Transverse colon (tissue), 3 donors: ENCODE measurements around the gene ISYNA1.

Source experiments
- EP300 ChIP-seq: sonication (generic); formaldehyde crosslinking; IDR thresholded peaks from one replicate; pipeline ENCODE4 v1.6.1; 2017; ENCODE audit warnings: antibody characterized with exemption, low read depth
- POLR2A ChIP-seq: fragments of 450-650 bp; IDR thresholded peaks from one replicate; pipeline ENCODE4 v1.6.1; 2016; ENCODE audit warnings: antibody characterized with exemption, mild to moderate bottlenecking, moderate library complexity
- TF ChIP-seq, protein P1 (sequence below), 5 experiments: fragments of 200-600 bp in 3 of 5; fragments of 450-650 bp in 2 of 5; sonication (generic) in 3 of 5; IDR thresholded peaks; 1 replicate in 2 of 5; 2 replicates in 3 of 5; pipeline ENCODE4 v1.5.1; 2016 to 2017; ENCODE audit warnings: antibody characterized with exemption in 5 of 5, inconsistent platforms in 3 of 5, mild to moderate bottlenecking in 2 of 5, moderate library complexity in 1 of 5

DNA sequence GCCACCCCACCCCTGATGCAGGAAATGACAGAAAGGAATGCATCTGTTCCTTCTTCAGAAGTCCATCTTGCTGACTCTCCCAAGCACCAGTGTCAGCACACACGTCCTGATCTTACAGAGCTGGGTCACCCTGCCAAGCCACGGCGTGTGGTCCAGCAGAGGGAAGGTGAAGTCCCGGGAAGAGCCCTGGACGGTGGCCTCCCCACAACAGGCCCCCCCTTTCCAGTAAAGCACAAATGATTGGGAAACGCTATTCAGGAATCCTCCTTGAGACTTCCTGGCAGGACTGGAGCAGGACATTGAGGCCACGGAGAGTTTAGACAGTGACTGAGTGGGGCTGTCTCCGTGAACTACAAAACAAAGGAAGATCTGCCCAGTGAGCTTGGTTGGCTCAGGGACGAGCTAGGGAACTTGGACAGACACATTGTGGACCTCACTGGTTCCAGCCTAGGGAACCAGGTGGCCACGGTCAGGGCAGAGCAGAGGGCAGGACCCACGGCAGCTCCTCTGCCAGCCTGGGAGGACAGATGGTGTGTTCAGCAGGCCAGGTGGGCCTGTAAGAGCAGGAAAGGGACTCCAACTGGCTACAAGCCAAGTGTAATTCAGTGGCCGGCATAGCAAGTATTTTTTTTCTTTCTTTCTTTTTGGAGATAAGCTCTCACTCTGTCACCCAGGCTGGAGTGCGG is 42.2 kb upstream of the ISYNA1 start:
- TF ChIP-seq POLR2A (no peak), EP300 (peak; percentile 96)
- TF ChIP-seq, protein P1, sequence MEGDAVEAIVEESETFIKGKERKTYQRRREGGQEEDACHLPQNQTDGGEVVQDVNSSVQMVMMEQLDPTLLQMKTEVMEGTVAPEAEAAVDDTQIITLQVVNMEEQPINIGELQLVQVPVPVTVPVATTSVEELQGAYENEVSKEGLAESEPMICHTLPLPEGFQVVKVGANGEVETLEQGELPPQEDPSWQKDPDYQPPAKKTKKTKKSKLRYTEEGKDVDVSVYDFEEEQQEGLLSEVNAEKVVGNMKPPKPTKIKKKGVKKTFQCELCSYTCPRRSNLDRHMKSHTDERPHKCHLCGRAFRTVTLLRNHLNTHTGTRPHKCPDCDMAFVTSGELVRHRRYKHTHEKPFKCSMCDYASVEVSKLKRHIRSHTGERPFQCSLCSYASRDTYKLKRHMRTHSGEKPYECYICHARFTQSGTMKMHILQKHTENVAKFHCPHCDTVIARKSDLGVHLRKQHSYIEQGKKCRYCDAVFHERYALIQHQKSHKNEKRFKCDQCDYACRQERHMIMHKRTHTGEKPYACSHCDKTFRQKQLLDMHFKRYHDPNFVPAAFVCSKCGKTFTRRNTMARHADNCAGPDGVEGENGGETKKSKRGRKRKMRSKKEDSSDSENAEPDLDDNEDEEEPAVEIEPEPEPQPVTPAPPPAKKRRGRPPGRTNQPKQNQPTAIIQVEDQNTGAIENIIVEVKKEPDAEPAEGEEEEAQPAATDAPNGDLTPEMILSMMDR (IDR thresholded peaks at IDR 0.05) = no peak
